Left ventricle myocardium inferior (tissue), 1 donor: ENCODE data around the gene KPNB1. TPM values are rescaled to one million over a fixed set of nuclear protein-coding genes. Genes with fewer than 3 reads are reported as not detected.

Source experiments
- DNase-seq: peaks from one replicate; pipeline ENCODE4 v3.0.0-alpha.2; 2020
- H3K27ac ChIP-seq: fragments of 200-600 bp; replicated peaks from 2 replicates; pipeline ENCODE4 v1.8.0; 2021
- H3K27me3 ChIP-seq: fragments of 200-600 bp; 2 replicates; pipeline ENCODE4 v1.8.0; 2021; ENCODE audit warnings: low read depth
- H3K36me3 ChIP-seq: fragments of 200-600 bp; 2 replicates; pipeline ENCODE4 v1.8.0; 2021
- H3K4me1 ChIP-seq: fragments of 200-600 bp; 2 replicates; pipeline ENCODE4 v1.8.0; 2021
- H3K4me3 ChIP-seq: fragments of 200-600 bp; 2 replicates; pipeline ENCODE4 v1.8.0; 2021; ENCODE audit warnings: mild to moderate bottlenecking, moderate library complexity
- H3K9me3 ChIP-seq: fragments of 200-600 bp; replicated peaks from 2 replicates; pipeline ENCODE4 v1.8.0; 2021
- intact Hi-C: fragments of 100-400 bp; cut with micrococcal nuclease; formaldehyde crosslinking; loops from one replicate; pipeline ENCODE4 v1.11.0; 2022
- total RNA-seq: library from RNA; stranded (reverse); fragmentation: NEBNext Ultra II Directional; extraction: Animal tissue kit (Norgen Biotek cat#: 25700); gene quantifications from one replicate; pipeline ENCODE4 v1.2.1, GENCODE V29; 2021
- TF ChIP-seq, protein P1 (sequence below): fragments of 200-600 bp; IDR thresholded peaks from 2 replicates; pipeline ENCODE4 v1.8.0; 2021; ENCODE audit warnings: antibody characterized with exemption, mild to moderate bottlenecking, borderline replicate concordance
- donor health status: DM: no; HTN: yes; CAD: no; lungs with severe emphysema.

The KPNB1 gene
- total RNA-seq, 1 donor from 2014 or later, result 173 TPM

DNA sequence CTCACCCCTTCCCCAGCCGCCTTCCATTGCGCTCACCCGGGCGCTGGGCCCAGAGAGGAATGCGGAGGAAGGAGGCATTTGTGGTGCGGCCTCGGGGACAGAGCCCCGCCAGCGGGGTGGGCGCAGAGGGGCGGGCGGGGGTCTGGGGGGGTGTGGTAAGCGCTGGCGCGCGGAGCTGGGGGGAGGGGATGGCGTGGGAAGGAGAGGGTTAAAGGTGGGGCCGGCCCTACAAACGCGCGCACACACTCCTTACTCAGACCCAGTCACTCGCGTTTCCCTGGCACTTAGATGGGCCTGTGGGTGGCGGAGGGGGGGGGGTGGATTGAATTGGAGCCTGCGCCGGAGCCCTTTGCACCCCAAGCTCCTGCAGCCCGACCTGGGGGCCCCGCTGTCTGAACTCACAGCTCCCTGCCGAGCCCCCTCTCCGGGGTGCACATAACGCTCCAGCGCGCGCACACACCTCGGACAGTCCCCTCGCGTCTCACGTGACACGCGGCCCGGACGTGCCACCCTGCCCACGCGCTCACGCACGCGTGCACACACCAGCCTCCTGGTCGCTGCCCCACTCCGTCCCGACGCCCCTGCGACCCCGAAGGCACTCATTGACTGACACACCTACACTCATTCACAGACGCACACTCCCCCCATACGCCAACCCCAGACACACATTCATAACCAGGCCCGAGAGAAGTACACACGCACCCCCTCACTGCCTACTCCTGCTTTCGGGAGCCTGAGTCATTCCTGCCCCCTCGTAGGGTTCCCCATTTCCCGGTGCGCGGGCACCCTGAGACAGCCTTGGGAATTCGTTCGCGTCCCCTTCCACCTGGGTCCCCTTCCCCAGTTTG is 45.1 kb downstream of the KPNB1 start:
- peak; percentile 71 for DNase-seq
- Histone ChIP-seq H3K27ac (peak overlapping the region; percentile 89), H3K27me3 (no peaks in the 10 kb centered on the region), H3K4me3 (peak overlapping the region; percentile 99), H3K4me1 (peaks cover 43% of the 10 kb centered on the region), H3K9me3 (no peaks in the 10 kb centered on the region), H3K36me3 (peaks cover 12% of the 10 kb centered on the region)
- intact Hi-C loops, result no loop called here
- TF ChIP-seq, protein P1, sequence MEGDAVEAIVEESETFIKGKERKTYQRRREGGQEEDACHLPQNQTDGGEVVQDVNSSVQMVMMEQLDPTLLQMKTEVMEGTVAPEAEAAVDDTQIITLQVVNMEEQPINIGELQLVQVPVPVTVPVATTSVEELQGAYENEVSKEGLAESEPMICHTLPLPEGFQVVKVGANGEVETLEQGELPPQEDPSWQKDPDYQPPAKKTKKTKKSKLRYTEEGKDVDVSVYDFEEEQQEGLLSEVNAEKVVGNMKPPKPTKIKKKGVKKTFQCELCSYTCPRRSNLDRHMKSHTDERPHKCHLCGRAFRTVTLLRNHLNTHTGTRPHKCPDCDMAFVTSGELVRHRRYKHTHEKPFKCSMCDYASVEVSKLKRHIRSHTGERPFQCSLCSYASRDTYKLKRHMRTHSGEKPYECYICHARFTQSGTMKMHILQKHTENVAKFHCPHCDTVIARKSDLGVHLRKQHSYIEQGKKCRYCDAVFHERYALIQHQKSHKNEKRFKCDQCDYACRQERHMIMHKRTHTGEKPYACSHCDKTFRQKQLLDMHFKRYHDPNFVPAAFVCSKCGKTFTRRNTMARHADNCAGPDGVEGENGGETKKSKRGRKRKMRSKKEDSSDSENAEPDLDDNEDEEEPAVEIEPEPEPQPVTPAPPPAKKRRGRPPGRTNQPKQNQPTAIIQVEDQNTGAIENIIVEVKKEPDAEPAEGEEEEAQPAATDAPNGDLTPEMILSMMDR, result no peak

DNA sequence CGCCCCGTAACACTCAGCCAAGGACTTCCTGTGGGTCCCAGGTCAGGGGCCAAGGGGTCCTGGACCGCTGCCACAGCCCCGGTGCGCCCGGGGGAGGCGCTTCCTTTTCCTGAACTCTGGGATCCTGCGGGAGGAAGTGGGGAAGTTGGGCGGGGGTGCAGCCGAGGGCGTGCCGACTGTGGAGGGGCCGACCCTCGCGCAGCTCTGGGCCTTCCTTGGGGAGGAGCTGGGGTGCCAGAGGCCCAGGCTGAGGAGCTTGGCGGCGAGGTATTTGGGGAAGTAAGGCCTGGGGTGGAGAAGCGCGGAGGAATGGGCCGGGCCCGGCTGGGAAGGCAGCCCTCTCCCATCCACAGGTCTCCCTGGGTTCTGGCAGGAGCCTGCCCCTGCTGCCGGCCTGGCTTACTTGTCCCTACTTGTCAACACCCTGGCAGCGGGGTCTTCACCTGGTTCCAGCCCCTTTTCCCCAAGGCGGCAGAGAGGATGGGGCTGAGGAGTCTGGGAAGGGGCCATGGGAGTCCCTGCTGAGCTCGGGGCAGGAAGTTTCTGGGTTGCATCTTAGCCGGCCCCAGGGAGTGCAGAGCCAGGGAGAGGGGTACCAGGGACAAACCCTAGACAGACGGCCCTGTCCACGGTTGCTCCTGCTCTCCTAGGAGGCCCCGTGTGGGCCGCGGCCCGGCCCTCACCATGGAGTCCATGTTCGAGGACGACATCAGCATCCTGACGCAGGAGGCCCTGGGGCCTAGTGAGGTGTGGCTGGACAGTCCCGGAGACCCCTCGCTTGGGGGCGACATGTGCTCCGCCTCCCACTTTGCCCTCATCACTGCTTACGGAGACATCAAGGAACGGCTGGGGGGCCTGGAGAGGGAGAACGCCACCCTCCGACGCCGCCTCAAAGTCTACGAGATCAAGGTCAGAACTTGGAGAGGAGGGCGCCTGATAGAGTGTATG is 46.0 kb downstream of the KPNB1 start:
- H3K9me3 ChIP-seq, result no peaks in the 10 kb centered on the region
- no peaks in the 10 kb centered on the region for H3K27me3 ChIP-seq
- H3K4me1 ChIP-seq, result peaks cover 43% of the 10 kb centered on the region
- H3K4me3 ChIP-seq, result peak overlapping the region; percentile 99
- TF ChIP-seq, protein P1, result no peak
- intact Hi-C loops, result no loop called here
- peak; percentile 75 for DNase-seq
- H3K36me3 ChIP-seq, result peaks cover 20% of the 10 kb centered on the region
- H3K27ac ChIP-seq, result peak overlapping the region; percentile 89

DNA sequence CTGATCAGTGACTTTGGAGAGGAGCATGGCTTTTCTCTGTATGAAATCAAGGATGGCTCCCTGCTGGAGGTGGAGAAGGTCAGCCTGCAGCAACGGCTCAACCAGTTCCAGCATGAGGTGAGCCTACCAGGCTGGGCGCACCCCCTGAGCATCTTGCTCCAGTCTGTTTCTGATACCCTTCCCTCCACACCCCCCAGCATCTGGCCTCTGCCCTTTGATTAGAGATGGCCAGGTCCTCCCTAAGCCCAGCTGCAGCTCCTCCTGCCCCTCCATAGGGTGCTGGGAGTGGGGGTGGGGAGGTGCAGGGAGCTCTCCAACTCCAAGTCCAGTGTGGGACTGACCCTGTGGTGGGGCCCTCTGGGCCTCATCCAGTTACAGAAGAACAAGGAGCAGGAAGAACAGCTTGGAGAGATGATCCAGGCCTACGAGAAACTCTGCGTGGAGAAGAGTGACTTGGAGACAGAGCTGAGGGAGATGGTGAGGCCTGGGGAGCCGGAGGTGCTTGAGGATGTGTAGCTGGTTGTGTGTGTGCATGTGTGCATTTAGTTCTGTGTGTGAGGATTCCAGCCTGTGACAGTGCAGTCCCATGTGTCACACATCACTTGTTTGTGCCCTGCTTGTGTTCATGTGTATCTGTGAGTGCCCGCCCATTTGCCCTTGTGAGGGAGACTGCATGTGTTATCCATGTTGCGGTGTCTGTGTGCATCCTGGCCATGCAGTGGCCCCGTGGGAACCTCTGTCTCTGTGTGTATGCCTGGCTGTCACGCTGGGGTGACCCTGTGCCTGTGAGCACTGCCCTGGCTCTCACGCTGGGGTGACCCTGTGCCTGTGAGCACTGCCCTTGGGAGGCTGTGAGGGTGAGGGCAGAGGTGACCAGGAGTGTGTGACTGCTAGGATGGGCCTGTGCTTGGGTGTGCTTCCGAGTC is 47.3 kb downstream of the KPNB1 start:
- peak overlapping the region; percentile 89 for H3K27ac ChIP-seq

DNA sequence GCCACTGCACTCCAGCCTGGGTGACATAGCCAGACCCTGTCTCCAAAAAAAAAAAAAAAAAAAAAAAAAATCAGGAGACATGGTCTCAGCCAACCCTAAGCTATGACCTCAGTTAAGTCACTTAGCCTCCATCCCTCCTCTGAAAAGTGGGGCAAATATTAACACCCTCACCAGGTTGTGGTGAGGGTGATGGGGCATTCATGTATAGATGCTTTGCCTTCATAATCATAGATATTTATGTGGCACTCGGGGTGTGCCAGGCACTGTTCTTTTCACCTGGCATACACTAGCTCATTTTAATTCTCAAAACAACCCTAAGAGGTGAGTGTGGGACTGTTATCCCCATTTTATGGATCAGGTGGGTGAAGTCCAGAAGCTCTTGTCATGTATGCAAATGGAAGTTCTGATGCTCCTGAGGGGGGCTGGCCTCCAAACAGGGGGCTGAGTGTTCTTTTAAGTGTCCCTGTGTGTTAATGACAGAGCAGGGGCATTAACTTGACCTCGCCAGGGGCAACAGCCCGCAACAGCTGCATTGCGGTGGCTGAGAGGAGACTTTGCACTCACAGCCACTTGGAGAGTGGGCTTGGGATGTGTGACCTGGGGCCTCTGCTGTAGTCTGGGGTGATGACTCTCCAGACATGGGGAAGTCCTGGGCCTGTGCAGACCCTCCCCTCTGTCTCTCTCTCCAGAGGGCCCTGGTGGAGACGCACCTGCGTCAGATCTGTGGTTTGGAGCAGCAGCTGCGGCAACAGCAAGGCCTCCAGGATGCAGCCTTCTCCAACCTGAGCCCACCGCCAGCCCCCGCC is 48.4 kb downstream of the KPNB1 start:
- H3K36me3 ChIP-seq, result peaks cover 24% of the 10 kb centered on the region
- TF ChIP-seq, protein P1, result no peak
- H3K4me3 ChIP-seq, result peak overlapping the region; percentile 99
- no peaks in the 10 kb centered on the region for H3K27me3 ChIP-seq
- no peak for DNase-seq
- intact Hi-C loops, result no loop called here
- H3K4me1 ChIP-seq, result peaks cover 43% of the 10 kb centered on the region
- H3K9me3 ChIP-seq, result no peaks in the 10 kb centered on the region
- H3K27ac ChIP-seq, result no peak overlapping the region

More for the DNA sequence above, 47.3 kb downstream of the KPNB1 start:
- Histone ChIP-seq H3K4me1 (peaks cover 49% of the 10 kb centered on the region), H3K27me3 (no peaks in the 10 kb centered on the region), H3K36me3 (peaks cover 24% of the 10 kb centered on the region), H3K9me3 (no peaks in the 10 kb centered on the region), H3K4me3 (peak overlapping the region; percentile 99)
- TF ChIP-seq, protein P1, result no peak
- no peak for DNase-seq
- intact Hi-C loops, result no loop called here
